H1 (cell line): ENCODE data around the gene S100A16. TPM values are rescaled to one million over a fixed set of nuclear protein-coding genes. Genes with fewer than 3 reads are reported as not detected.

ENCODE experiments used
- ASH2L ChIP-seq: fragments of 200-600, 300-600 bp; sonication (generic); IDR thresholded peaks from one replicate; pipeline ENCODE4 v1.7.1; 2017; ENCODE audit warnings: low read length
- CEBPB ChIP-seq: IDR thresholded peaks from 2 replicates; pipeline ENCODE4 v1.6.1; 2012; ENCODE audit warnings: low read depth, low read length
- CHD2 ChIP-seq: IDR thresholded peaks from 2 replicates; pipeline ENCODE4 v1.6.1; 2012; ENCODE audit warnings: low read length, improper control_type of control experiment
- GABPA ChIP-seq: IDR thresholded peaks from 2 replicates; pipeline ENCODE4 v1.6.1; 2011; ENCODE audit warnings: mild to moderate bottlenecking, low read length, moderate library complexity, borderline replicate concordance; ENCODE audit not compliant: insufficient read depth
- JUND ChIP-seq: IDR thresholded peaks from 2 replicates; pipeline ENCODE4 v1.6.1; 2011; ENCODE audit warnings: mild to moderate bottlenecking, improper control_type of control experiment, low read length
- KDM4A ChIP-seq: IDR thresholded peaks from one replicate; pipeline ENCODE4 v1.7.1; 2012; ENCODE audit warnings: low read depth, mild to moderate bottlenecking, moderate library complexity, low read length, inconsistent platforms; ENCODE audit not compliant: severe bottlenecking
- KDM5A ChIP-seq: fragments of 200-600 bp; IDR thresholded peaks from 2 replicates; pipeline ENCODE4 v1.7.1; 2012; ENCODE audit warnings: mild to moderate bottlenecking, low read length, inconsistent platforms, mixed read lengths
- MAFK ChIP-seq: IDR thresholded peaks from 2 replicates; pipeline ENCODE4 v1.6.1; 2012; ENCODE audit warnings: low read depth, mild to moderate bottlenecking, improper control_type of control experiment, low read length
- NRF1 ChIP-seq: IDR thresholded peaks from 2 replicates; pipeline ENCODE4 v1.6.1; 2011; ENCODE audit warnings: mild to moderate bottlenecking, low read depth, low read length, improper control_type of control experiment
- POLR2A ChIP-seq, 2 experiments: IDR thresholded peaks; 1 replicate in 1 of 2; 2 replicates in 1 of 2; pipeline ENCODE4 v1.6.1; 2011; ENCODE audit warnings: low read depth in 2 of 2, low read length in 2 of 2, mild to moderate bottlenecking in 2 of 2; ENCODE audit errors: control extremely low read depth in 1 of 2
- POU5F1 ChIP-seq: IDR thresholded peaks from 2 replicates; pipeline ENCODE4 v1.6.1; 2011; ENCODE audit warnings: low read depth, mild to moderate bottlenecking, low read length, moderate library complexity
- RNF2 ChIP-seq: fragments of 200-900, 300-1000 bp; sonication (generic); IDR thresholded peaks from 2 replicates; pipeline ENCODE4 v1.7.1; 2016; ENCODE audit warnings: borderline replicate concordance, low read depth, mild to moderate bottlenecking, antibody characterized with exemption, low read length; ENCODE audit not compliant: poor library complexity, severe bottlenecking; ENCODE audit errors: missing control alignments
- RXRA ChIP-seq: IDR thresholded peaks from 2 replicates; pipeline ENCODE4 v1.6.1; 2011; ENCODE audit warnings: low read depth, mild to moderate bottlenecking, low read length, moderate library complexity; ENCODE audit not compliant: insufficient read depth
- SIRT6 ChIP-seq: IDR thresholded peaks from one replicate; pipeline ENCODE4 v1.7.1; 2012; ENCODE audit warnings: low read length, inconsistent platforms
- SIX5 ChIP-seq: IDR thresholded peaks from 2 replicates; pipeline ENCODE4 v1.6.1; 2011; ENCODE audit warnings: mild to moderate bottlenecking, low read depth, low read length
- SP1 ChIP-seq: IDR thresholded peaks from 2 replicates; pipeline ENCODE4 v1.6.1; 2011; ENCODE audit warnings: low read depth, low read length
- SRF ChIP-seq: IDR thresholded peaks from 2 replicates; pipeline ENCODE4 v1.6.1; 2011; ENCODE audit warnings: mild to moderate bottlenecking, low read depth, low read length, moderate library complexity
- SUZ12 ChIP-seq: fragments of 200-600 bp; sonication (generic); IDR thresholded peaks from 2 replicates; pipeline ENCODE4 v1.6.1; 2012; ENCODE audit warnings: mild to moderate bottlenecking, inconsistent platforms, low read length, moderate library complexity, mixed read lengths
- TCF12 ChIP-seq: IDR thresholded peaks from 2 replicates; pipeline ENCODE4 v1.6.1; 2011; ENCODE audit warnings: low read depth, mild to moderate bottlenecking, low read length
- TEAD4 ChIP-seq: IDR thresholded peaks from 2 replicates; pipeline ENCODE4 v1.6.1; 2012; ENCODE audit warnings: low read depth, low read length, inconsistent platforms, mixed read lengths
- polyA plus RNA-seq, 7 experiments: library from polyadenylated mRNA; depleted of rRNA in 3 of 7; stranded (reverse) in 5 of 7; unstranded in 2 of 7; fragments of >200 nt in 5 of 7; fragments of 200-250 nt in 2 of 7; gene quantifications; 1 replicate in 5 of 7; 2 replicates in 1 of 7; 4 replicates in 1 of 7; pipeline versions ENCODE4 v1.2.1 to v1.2.3, GENCODE V29; 2011 to 2013; ENCODE audit warnings: missing spikeins in 2 of 7, mixed read lengths in 2 of 7
- total RNA-seq: library from RNA; stranded (reverse); fragmentation: NEBNext Ultra II Directional; extraction: Animal tissue kit (Norgen Biotek cat#: 25700); gene quantifications from 2 replicates; pipeline ENCODE4 v1.2.1, GENCODE V29; 2021
- TF ChIP-seq, protein P1 (sequence below): IDR thresholded peaks from 2 replicates; pipeline ENCODE4 v1.6.1; 2011; ENCODE audit warnings: low read length, improper control_type of control experiment
- TF ChIP-seq, protein P2 (sequence below): IDR thresholded peaks from 2 replicates; pipeline ENCODE4 v1.6.1; 2012; ENCODE audit warnings: inconsistent platforms
- TF ChIP-seq, protein P3 (sequence below): IDR thresholded peaks from 2 replicates; pipeline ENCODE4 v1.6.1; 2012; ENCODE audit warnings: inconsistent platforms

The S100A16 gene
- total and polyA plus RNA-seq, 2 of the 8 experiments (the other 6 are each of a cell fraction or from before 2014, with no cell fraction given) = 14.9 to 61.4 TPM

DNA sequence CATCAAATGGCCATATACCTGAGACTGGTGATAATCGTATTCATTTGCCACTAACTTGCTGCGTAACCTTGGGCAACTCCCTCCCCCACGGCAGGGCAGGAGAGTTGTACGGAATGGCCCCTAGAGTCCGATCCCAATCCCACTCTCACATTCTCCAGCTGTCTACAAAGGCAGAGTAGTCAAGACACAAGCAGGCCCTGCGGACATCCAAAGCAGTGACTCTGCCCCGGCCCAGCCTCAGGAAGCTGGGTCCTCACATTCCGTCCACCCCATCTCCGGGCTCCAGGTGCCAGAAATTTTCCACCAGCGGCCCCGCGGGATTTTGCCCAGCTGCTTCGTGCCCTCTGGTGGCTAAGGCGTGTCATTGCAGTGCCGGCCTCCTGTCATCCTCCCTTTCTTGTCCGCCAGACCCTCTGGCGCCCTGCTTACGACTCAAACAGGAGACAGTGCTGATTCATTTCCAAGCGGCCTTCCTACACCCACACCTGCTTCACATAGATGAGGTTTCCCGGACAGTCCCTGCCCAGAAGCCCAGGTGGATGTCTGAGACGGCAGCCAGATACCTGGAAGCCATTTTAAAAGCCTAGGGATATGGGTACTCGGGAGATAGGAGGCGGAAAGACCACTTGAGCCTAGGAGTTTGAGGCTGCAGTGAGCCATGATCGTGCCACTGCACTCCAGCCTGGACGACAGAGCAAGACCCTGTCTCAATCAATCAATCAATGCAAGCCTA is 44.4 kb downstream of the S100A16 start (continued):
- TF ChIP-seq GABPA (peak; percentile 53; the same call in 1 of the 2 replicates), JUND (0 out of 2 replicates have a peak, but pooled peaks have one; percentile 44), RXRA (no peak), TEAD4 (0 out of 2 replicates have a peak, but pooled peaks have one; percentile 35), ASH2L (no peak), SUZ12 (no peak), CHD2 (0 out of 2 replicates have a peak, but pooled peaks have one; percentile 8), MAFK (peak; percentile 36; the same call in 1 of the 2 replicates), POU5F1 (no peak), KDM4A (no peak), NRF1 (no peak), SP1 (peak; percentile 82), SIX5 (no peak), KDM5A (no peak), POLR2A (IDR thresholded peaks at IDR 0.05; ENCODE audit: control extremely low read depth in 1 of 2, low read depth in 2 of 2, low read length in 2 of 2) (0 out of 3 replicates have a peak, but pooled peaks of 1 of the 2 experiments have one; percentile 31), SIRT6 (no peak), RNF2 (no peak), CEBPB (no peak), SRF (peak; percentile 6; the same call in 1 of the 2 replicates), TCF12 (peak; percentile 91)
- TF ChIP-seq, protein P1, sequence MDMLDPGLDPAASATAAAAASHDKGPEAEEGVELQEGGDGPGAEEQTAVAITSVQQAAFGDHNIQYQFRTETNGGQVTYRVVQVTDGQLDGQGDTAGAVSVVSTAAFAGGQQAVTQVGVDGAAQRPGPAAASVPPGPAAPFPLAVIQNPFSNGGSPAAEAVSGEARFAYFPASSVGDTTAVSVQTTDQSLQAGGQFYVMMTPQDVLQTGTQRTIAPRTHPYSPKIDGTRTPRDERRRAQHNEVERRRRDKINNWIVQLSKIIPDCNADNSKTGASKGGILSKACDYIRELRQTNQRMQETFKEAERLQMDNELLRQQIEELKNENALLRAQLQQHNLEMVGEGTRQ = no peak
- TF ChIP-seq, protein P2, sequence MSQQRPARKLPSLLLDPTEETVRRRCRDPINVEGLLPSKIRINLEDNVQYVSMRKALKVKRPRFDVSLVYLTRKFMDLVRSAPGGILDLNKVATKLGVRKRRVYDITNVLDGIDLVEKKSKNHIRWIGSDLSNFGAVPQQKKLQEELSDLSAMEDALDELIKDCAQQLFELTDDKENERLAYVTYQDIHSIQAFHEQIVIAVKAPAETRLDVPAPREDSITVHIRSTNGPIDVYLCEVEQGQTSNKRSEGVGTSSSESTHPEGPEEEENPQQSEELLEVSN = peak; percentile 32
- TF ChIP-seq, protein P3, sequence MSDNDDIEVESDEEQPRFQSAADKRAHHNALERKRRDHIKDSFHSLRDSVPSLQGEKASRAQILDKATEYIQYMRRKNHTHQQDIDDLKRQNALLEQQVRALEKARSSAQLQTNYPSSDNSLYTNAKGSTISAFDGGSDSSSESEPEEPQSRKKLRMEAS = peak; percentile 64; the same call in 1 of the 2 replicates
